ENCODE results near the gene LILRB3.

DNA sequence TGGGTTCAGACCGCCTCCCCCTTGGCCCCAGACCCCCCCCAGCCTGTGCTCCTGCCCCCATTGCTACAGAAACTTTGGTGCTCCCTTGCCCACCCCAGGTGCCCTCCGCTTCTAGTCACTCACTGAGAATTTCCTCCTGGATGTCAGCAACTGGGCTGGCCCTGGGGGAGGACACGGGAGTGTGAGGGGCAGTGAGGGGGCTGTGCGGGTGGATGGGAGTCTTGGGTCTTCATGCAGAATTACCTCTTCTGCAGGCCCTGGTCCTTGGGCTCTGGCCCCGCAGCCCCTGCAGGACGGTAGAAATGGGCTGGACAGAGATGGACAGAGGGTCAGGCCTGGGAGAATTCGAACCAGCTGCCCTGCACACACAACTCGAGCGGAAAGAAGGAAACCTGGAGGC, 29.4 kb upstream of the LILRB3 start:
- TF ChIP-seq, protein P1, sequence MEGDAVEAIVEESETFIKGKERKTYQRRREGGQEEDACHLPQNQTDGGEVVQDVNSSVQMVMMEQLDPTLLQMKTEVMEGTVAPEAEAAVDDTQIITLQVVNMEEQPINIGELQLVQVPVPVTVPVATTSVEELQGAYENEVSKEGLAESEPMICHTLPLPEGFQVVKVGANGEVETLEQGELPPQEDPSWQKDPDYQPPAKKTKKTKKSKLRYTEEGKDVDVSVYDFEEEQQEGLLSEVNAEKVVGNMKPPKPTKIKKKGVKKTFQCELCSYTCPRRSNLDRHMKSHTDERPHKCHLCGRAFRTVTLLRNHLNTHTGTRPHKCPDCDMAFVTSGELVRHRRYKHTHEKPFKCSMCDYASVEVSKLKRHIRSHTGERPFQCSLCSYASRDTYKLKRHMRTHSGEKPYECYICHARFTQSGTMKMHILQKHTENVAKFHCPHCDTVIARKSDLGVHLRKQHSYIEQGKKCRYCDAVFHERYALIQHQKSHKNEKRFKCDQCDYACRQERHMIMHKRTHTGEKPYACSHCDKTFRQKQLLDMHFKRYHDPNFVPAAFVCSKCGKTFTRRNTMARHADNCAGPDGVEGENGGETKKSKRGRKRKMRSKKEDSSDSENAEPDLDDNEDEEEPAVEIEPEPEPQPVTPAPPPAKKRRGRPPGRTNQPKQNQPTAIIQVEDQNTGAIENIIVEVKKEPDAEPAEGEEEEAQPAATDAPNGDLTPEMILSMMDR (IDR thresholded peaks at IDR 0.05) = no peak
- TF ChIP-seq POLR2A (IDR thresholded peaks at IDR 0.05) (no peak), EP300 (IDR thresholded peaks at IDR 0.05) (no peak)

Measured in sigmoid colon (tissue), 4 donors.